H9 (cell line): Measurements from ENCODE around the gene AS3MT. TPM values are rescaled to one million over a fixed set of nuclear protein-coding genes. Genes with fewer than 3 reads are reported as not detected.

ENCODE experiments used
- DNase-seq: peaks from one replicate; pipeline ENCODE4 v3.0.0-alpha.2; 2017
- H2AFZ ChIP-seq: one replicate; pipeline ENCODE4 v1.6.1; 2013; ENCODE audit warnings: mild to moderate bottlenecking, low read length, control low read depth, moderate library complexity
- H2AK5ac ChIP-seq: 2 replicates; pipeline ENCODE4 v1.6.1; 2013; ENCODE audit warnings: low read length, control low read depth, mixed read lengths; ENCODE audit not compliant: insufficient read length
- H2BK120ac ChIP-seq: one replicate; pipeline ENCODE4 v1.6.1; 2013; ENCODE audit warnings: low read depth, mild to moderate bottlenecking, low read length, control low read depth, inconsistent platforms; ENCODE audit not compliant: poor library complexity, severe bottlenecking
- H2BK12ac ChIP-seq: 2 replicates; pipeline ENCODE4 v1.6.1; 2013; ENCODE audit warnings: low read length, control low read depth, mixed read lengths, low read depth; ENCODE audit not compliant: insufficient read length
- H2BK15ac ChIP-seq: 2 replicates; pipeline ENCODE4 v1.6.1; 2013; ENCODE audit warnings: low read depth, low read length, control low read depth
- H2BK20ac ChIP-seq: one replicate; pipeline ENCODE4 v1.6.1; 2013; ENCODE audit warnings: low read depth, mild to moderate bottlenecking, low read length, control low read depth, inconsistent platforms; ENCODE audit not compliant: poor library complexity, severe bottlenecking
- H2BK5ac ChIP-seq: 2 replicates; pipeline ENCODE4 v1.6.1; 2013; ENCODE audit warnings: low read length, control low read depth, mixed read lengths; ENCODE audit not compliant: insufficient read length
- H3K14ac ChIP-seq: 2 replicates; pipeline ENCODE4 v1.6.1; 2013; ENCODE audit warnings: low read length, control low read depth; ENCODE audit not compliant: insufficient read depth
- H3K18ac ChIP-seq: 2 replicates; pipeline ENCODE4 v1.6.1; 2013; ENCODE audit warnings: low read depth, mild to moderate bottlenecking, mixed read lengths, low read length, control low read depth; ENCODE audit not compliant: insufficient read length
- H3K23ac ChIP-seq: 2 replicates; pipeline ENCODE4 v1.6.1; 2013; ENCODE audit warnings: low read length, control low read depth, mixed read lengths, low read depth; ENCODE audit not compliant: insufficient read length
- H3K23me2 ChIP-seq: 2 replicates; pipeline ENCODE4 v1.6.1; 2013; ENCODE audit warnings: low read depth, mild to moderate bottlenecking, mixed read lengths, low read length, control low read depth; ENCODE audit not compliant: insufficient read length, poor library complexity, severe bottlenecking
- H3K27ac ChIP-seq: 2 replicates; pipeline ENCODE4 v1.5.1; 2013; ENCODE audit warnings: low read length, control low read depth, mixed read lengths, low read depth; ENCODE audit not compliant: insufficient read length
- H3K27me3 ChIP-seq: 2 replicates; pipeline ENCODE4 v1.6.1; 2013; ENCODE audit warnings: low read length, control low read depth, inconsistent platforms; ENCODE audit not compliant: insufficient read depth
- H3K4ac ChIP-seq: 2 replicates; pipeline ENCODE4 v1.6.1; 2013; ENCODE audit warnings: low read depth, mild to moderate bottlenecking, control low read depth, inconsistent platforms, low read length, moderate library complexity
- H3K4me1 ChIP-seq: 2 replicates; pipeline ENCODE4 v1.6.1; 2013; ENCODE audit warnings: low read length, control low read depth, inconsistent platforms; ENCODE audit not compliant: insufficient read depth
- H3K4me2 ChIP-seq: 2 replicates; pipeline ENCODE4 v1.6.1; 2013; ENCODE audit warnings: low read length, control low read depth, mixed read lengths; ENCODE audit not compliant: insufficient read length, insufficient read depth
- H3K56ac ChIP-seq: 2 replicates; pipeline ENCODE4 v1.6.1; 2013; ENCODE audit warnings: low read depth, mild to moderate bottlenecking, mixed read lengths, low read length, control low read depth; ENCODE audit not compliant: insufficient read length
- H3K79me1 ChIP-seq: 2 replicates; pipeline ENCODE4 v1.6.1; 2013; ENCODE audit warnings: low read depth, mild to moderate bottlenecking, moderate library complexity, low read length, control low read depth, inconsistent platforms; ENCODE audit not compliant: insufficient read depth, poor library complexity, severe bottlenecking
- H3K79me2 ChIP-seq: 2 replicates; pipeline ENCODE4 v1.6.1; 2013; ENCODE audit warnings: low read length, control low read depth, inconsistent platforms; ENCODE audit not compliant: insufficient read depth
- H3K9ac ChIP-seq: 2 replicates; pipeline ENCODE4 v1.6.1; 2013; ENCODE audit warnings: low read length, control low read depth, mixed read lengths; ENCODE audit not compliant: insufficient read length; ENCODE audit errors: extremely low read depth
- H3K9me3 ChIP-seq: one replicate; pipeline ENCODE4 v1.6.1; 2013; ENCODE audit warnings: low read depth, low read length, inconsistent platforms; ENCODE audit not compliant: control insufficient read depth
- H3T11ph ChIP-seq: one replicate; pipeline ENCODE4 v1.6.1; 2013; ENCODE audit warnings: mild to moderate bottlenecking, low read length, control low read depth, inconsistent platforms
- H4K20me1 ChIP-seq: one replicate; pipeline ENCODE4 v1.6.1; 2013; ENCODE audit not compliant: control insufficient read depth, insufficient read length, insufficient read depth
- H4K5ac ChIP-seq: 2 replicates; pipeline ENCODE4 v1.6.1; 2013; ENCODE audit warnings: low read depth, mild to moderate bottlenecking, mixed read lengths, low read length, control low read depth; ENCODE audit not compliant: insufficient read length
- H4K8ac ChIP-seq: replicated peaks from 2 replicates; pipeline ENCODE4 v1.6.1; 2013; ENCODE audit warnings: low read length, control low read depth, mixed read lengths, low read depth; ENCODE audit not compliant: insufficient read length
- H4K91ac ChIP-seq: 2 replicates; pipeline ENCODE4 v1.6.1; 2013; ENCODE audit warnings: low read depth, mild to moderate bottlenecking, moderate library complexity, mixed read lengths, low read length, control low read depth; ENCODE audit not compliant: insufficient read length
- H3K27ac Mint-ChIP-seq, 3 experiments: 2 replicates in 2 of 3; 3 replicates in 1 of 3; pipeline ENCODE4 v1.8.0; 2020 to 2021; ENCODE audit warnings: mixed read lengths in 3 of 3, mild to moderate bottlenecking in 1 of 3, moderate library complexity in 1 of 3
- H3K27me3 Mint-ChIP-seq: 2 replicates; pipeline ENCODE4 v1.8.0; 2021; ENCODE audit warnings: low read depth, mild to moderate bottlenecking, moderate library complexity, mixed read lengths
- H3K36me3 Mint-ChIP-seq, 3 experiments: 2 replicates in 2 of 3; 3 replicates in 1 of 3; pipeline ENCODE4 v1.8.0; 2020 to 2021; ENCODE audit warnings: low read depth in 3 of 3, mixed read lengths in 3 of 3; ENCODE audit not compliant: insufficient read depth in 1 of 3
- H3K4me1 Mint-ChIP-seq, 2 experiments: 2 replicates each; pipeline ENCODE4 v1.8.0; 2020; ENCODE audit warnings: mixed read lengths in 2 of 2
- H3K4me3 Mint-ChIP-seq, 2 experiments: 2 replicates in 1 of 2; 3 replicates in 1 of 2; pipeline ENCODE4 v1.8.0; 2020 to 2021; ENCODE audit warnings: mild to moderate bottlenecking in 2 of 2, mixed read lengths in 2 of 2, moderate library complexity in 1 of 2
- H3K9me3 Mint-ChIP-seq, 2 experiments: 2 replicates in 1 of 2; 3 replicates in 1 of 2; pipeline ENCODE4 v1.8.0; 2020; ENCODE audit warnings: mild to moderate bottlenecking in 2 of 2, mixed read lengths in 2 of 2, moderate library complexity in 1 of 2
- WGBS: extraction: QIAGEN DNeasy Blood & Tissue Kit; methylation state at CpG from one replicate; pipeline ENCODE4 v1.1.7; 2013; ENCODE audit warnings: missing lambda C conversion rate, low lambda C conversion rate, mixed read lengths; ENCODE audit not compliant: insufficient read length; ENCODE audit errors: extremely low coverage; 5-methylcytosine and 5-hydroxymethylcytosine counted together
- total RNA-seq: library from RNA; stranded (reverse); gene quantifications from 2 replicates; pipeline ENCODE4 v1.2.1, GENCODE V29; 2021
- TF ChIP-seq, protein P1 (sequence below): fragments of 200-600 bp; sonication (generic); conservative IDR thresholded peaks from 3 replicates; pipeline ENCODE4 v1.8.0; 2021; ENCODE audit warnings: antibody characterized with exemption, mild to moderate bottlenecking

Gene AS3MT
- total RNA-seq, 1 experiment from 2014 or later = 16.4 TPM

- H3K9me3 Mint-ChIP-seq = no peaks in the 10 kb centered on the region
- H3K79me1 ChIP-seq = no peaks in the 10 kb centered on the region
- H3K79me2 ChIP-seq = no peaks in the 10 kb centered on the region
- no peaks in the 10 kb centered on the region for H4K20me1 ChIP-seq
- no peak overlapping the region for H2BK12ac ChIP-seq
- H3T11ph ChIP-seq = no peak overlapping the region
- H3K4ac ChIP-seq = no peak overlapping the region
- no peak overlapping the region for H3K27ac ChIP-seq
- no peak overlapping the region for H3K9ac ChIP-seq
- H3K14ac ChIP-seq = no peak overlapping the region
- H3K27me3 Mint-ChIP-seq = no peaks in the 10 kb centered on the region
- no peak overlapping the region for H4K91ac ChIP-seq
- H3K27me3 ChIP-seq = no peaks in the 10 kb centered on the region
- DNase-seq = no peak
- H3K4me1 ChIP-seq = no peaks in the 10 kb centered on the region
- H4K5ac ChIP-seq = no peak overlapping the region
- no peak overlapping the region for H3K27ac Mint-ChIP-seq
- H3K4me1 Mint-ChIP-seq = no peaks in the 10 kb centered on the region
- H4K8ac ChIP-seq = no peak overlapping the region
- no peak overlapping the region for H2BK20ac ChIP-seq
- no peak overlapping the region for H3K56ac ChIP-seq
- H2BK5ac ChIP-seq = no peak overlapping the region
- no peak overlapping the region for H2BK120ac ChIP-seq
- TF ChIP-seq, protein P1, sequence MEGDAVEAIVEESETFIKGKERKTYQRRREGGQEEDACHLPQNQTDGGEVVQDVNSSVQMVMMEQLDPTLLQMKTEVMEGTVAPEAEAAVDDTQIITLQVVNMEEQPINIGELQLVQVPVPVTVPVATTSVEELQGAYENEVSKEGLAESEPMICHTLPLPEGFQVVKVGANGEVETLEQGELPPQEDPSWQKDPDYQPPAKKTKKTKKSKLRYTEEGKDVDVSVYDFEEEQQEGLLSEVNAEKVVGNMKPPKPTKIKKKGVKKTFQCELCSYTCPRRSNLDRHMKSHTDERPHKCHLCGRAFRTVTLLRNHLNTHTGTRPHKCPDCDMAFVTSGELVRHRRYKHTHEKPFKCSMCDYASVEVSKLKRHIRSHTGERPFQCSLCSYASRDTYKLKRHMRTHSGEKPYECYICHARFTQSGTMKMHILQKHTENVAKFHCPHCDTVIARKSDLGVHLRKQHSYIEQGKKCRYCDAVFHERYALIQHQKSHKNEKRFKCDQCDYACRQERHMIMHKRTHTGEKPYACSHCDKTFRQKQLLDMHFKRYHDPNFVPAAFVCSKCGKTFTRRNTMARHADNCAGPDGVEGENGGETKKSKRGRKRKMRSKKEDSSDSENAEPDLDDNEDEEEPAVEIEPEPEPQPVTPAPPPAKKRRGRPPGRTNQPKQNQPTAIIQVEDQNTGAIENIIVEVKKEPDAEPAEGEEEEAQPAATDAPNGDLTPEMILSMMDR = no peak
- H2AK5ac ChIP-seq = no peak overlapping the region
- H3K4me3 Mint-ChIP-seq = no peak overlapping the region
- H3K9me3 ChIP-seq = no peaks in the 10 kb centered on the region
- no peak overlapping the region for H2AFZ ChIP-seq
- no peak overlapping the region for H2BK15ac ChIP-seq
- H3K36me3 Mint-ChIP-seq = peaks cover 3 to 16% (median 12%) of the 10 kb centered on the region in 3 experiments; a peak in 6 of 7 replicates
- WGBS = no CpG with 5 or more reads among the region's 2 CpGs
- H3K23ac ChIP-seq = no peak overlapping the region
- H3K18ac ChIP-seq = no peak overlapping the region
- no peaks in the 10 kb centered on the region for H3K23me2 ChIP-seq
- no peak overlapping the region for H3K4me2 ChIP-seq
Observed at GRCh38 chr10:102880256-102880655, 11.0 kb downstream of the AS3MT start.
